Stromal cell of bone marrow (primary cell): ENCODE results near the gene OR10K2.
A peak's percentile ranks its signal among the peaks of the same experiment; 100 is the strongest.
"Not testable (repeated sequence)": the region's sequence is repeated elsewhere in the genome, so short reads cannot be mapped to it uniquely, and the experiment has no call there.

ENCODE experiments used
- DNase-seq: peaks from one replicate; pipeline ENCODE4 v3.0.0-alpha.2; 2012; ENCODE audit warnings: low read depth

Gene OR10K2, protein sequence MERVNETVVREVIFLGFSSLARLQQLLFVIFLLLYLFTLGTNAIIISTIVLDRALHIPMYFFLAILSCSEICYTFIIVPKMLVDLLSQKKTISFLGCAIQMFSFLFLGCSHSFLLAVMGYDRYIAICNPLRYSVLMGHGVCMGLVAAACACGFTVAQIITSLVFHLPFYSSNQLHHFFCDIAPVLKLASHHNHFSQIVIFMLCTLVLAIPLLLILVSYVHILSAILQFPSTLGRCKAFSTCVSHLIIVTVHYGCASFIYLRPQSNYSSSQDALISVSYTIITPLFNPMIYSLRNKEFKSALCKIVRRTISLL

DNA sequence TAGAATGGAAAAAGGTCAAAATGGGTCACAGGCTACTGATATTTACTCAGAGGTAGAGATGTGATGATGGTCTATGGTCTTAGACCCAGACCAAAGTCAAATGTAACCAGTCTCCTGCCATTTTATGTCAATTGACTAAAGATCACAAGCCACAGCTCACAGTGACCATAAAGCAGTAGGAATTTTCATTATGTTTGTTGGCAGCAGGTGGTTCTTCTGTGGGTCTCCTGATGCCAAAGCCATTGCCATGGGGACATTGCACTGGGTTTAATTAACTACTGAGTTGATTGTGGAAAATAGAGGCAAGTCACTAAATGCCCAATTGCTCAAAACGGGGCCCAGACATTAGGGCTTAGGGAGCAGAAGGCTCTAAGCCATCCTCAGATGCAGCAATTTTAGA lies at the start of gene OR10K2:
TSS of gene OR10K2 (minus strand) at position 101 of the 400 bp plus-strand sequence. CDS start 5,371 bp downstream, outside the sequence.
- no peak for DNase-seq

DNA sequence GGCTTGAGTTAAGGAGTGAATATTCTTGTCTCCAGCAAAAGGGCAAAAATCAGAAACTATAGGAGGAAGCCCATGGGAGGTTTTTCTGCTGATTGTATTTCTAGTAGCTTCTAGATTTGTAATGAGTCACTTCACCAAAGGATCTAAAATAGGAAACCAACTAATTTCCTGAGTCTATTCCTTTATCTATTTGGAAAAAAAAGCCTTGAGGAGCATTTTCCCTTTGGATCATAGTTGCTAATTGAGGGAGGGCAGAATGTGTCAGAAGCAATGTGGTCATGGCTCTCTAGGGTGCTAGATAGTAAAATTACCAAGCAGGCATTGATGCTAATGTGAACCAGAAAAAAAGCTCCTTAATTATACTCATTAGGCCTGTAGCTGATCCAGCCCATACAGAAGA lies 45.9 kb upstream of the OR10K2 start, which contains the start of gene OR10R2:
TSS of gene OR10R2 (plus strand) at position 301 of the 400 bp plus-strand sequence. CDS start 106 bp downstream, outside the sequence.
- no peak for DNase-seq

DNA sequence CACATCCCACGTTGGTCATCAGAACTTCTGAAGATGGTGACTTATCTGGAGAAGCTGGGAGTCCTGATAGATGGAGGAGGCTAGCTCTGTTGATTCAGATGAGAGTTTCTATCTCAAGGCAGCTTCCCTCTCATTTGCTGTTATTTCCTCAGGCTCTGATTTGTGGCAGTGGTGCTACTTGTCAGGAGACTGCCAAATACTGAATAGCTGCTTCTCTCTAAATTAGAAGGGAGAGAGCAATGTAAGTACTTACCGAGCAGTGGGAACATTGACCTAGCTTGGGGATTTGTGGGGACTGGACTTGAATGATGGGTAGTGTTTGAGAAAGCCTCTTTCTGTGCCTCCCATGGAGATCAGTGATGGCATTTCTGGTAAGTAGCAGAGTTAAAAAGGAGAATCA lies 35.5 kb upstream of the OR10K2 start, which contains the start of gene OR10K1:
TSS of gene OR10K1 (plus strand) at position 301 of the 400 bp plus-strand sequence. CDS start 3,728 bp downstream, outside the sequence.
- DNase-seq: no peak

DNA sequence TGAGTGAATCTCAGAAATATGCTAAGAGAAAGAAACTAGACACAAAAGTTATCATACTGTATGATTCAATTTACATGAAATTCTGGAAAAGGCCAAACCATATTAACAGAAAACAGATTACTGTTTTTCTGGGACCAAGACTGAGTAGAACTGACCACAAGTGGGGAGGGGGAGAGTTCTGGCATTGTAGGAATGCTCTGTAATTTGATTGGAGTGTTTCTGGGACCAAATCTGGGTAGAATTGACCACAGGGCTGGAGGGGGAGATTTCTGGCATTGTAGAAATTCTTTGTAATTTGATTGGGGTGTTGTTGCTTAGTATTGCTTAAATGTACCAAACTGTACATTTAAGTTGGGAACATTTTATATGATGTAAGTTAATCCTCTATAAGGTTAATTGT lies 32.2 kb upstream of the OR10K2 start:
- no peak for DNase-seq

DNA sequence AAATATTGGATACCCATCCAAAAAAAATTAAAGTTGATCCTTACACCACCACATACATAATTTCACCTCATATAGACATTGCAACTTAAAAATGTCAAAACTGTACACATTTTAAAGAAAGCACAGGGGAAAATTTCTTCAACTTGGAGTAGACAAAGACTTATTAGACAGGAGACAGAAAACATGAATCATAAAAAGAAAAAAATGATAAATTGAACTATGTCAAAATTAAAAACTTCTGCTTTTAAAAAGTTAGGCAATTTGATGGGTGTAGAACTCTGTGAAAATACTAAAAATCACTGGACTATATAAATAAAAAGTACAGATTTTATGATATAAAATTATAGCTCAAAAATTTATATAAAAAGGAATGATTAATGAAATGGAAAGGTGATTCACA lies 31.2 kb upstream of the OR10K2 start:
- DNase-seq: no peak

DNA sequence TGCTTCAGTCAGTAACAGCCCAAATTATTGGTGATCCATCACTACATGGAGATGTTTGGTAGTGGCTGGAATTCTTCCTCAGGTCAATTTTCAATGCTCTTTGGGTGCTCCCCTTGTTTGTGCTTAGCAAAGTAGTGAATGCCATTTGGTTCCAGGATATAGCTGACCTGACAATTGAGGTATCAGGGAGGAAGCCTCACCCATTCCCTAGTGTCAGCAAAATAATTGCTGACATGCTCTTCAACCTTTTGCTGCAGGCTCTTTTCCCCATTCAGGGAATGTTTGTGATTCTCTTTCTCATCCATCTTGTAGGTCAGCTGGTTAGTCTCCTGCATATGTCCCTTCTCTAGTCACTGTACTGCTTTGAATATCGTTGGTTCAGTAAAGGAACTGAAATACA lies 28.5 kb upstream of the OR10K2 start:
- no peak for DNase-seq

DNA sequence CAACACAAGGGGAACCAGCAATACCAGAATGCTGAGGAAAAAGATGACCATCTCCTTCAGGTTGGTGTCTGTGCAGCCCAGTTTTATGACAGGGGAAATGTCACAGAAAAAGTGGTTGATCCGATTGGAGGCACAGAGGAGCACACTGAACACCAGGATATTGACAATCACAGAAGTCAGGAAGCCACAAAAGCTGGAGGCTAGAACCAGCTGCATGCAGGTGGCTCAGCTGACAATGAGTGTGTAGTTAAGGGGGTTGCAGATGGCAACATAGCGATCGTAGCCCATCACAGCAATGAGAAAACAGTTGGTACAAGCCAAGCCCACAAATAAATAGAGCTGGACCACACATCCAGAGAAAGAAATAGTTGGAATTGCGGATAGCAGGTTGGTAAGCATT lies 19.3 kb upstream of the OR10K2 start:
- no peak for DNase-seq

DNA sequence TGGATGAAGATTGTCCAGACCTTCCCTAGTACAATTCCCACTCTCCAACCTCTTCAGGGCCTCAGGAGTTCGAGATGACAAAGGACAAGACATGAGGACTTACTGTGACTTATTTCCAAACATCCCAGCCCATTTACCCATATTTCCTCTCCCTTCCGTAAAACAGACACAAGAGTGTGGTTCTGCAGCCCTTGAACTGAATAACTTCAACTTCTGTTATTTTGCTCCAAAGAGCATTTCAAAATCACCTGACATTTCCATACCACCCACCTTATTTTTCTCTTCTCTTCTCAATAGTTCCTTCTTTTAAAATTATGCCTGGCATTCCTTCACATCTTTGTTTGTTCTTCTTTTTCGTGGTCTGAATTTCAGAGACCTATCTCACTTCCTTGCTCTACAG lies 8.7 kb upstream of the OR10K2 start:
- DNase-seq: no peak

DNA sequence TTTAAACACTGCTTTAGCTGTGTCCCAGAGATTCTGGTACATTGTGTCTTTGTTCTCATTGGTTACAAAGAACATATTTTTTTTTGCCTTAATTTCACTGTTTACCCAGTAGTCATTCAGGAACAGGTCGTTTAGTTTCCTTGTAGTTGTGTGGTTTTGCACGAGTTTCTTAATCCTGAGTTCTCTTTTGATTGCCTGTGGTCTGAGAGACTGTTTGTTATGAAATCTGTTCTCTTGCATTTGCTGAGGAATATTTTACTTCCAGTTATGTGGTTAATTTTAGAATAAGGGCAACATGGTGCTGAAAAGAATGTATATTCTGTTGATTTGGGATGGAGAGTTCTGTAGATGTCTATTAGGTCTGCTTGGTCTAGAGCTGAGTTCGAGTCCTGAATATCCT lies 4.1 kb upstream of the OR10K2 start:
- DNase-seq: not testable (repeated sequence)

DNA sequence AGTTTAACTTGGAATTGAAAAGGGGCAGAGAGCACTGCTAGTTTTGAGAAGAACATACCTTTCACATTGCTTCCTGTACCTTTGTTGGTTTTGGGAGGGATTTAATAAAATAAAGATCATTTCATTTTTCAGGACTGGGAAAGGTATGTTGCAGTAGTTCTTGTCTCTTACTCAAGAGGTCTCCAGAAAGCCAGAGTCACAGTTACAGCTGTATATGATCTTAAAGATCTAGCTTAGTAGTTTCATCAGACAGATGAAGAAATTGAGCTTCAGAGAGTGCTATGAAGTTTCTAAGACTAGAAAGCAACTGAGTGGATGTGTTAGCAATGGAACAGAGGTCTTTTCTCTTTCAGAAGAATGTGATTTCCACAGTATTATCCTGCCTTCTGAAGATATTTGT lies 1.0 kb downstream of the OR10K2 start:
- no peak for DNase-seq

DNA sequence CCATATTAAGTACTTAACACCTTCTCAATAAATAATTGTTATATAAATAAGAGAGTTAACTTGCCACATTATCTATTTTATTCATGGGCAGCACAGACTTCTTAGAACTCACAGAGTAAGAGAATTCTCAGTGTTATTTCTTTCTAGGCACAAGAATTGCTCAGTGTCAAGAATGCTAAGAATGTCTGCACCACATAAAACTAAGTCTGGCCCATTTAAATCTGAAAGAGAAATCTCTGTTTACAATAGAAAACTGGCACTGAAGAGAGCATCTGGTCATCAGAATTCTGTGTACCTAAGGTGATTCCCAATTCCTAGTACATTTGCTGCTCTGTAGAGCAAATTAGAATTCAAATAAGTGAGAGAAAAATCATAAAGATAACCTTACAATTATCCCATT lies 3.8 kb downstream of the OR10K2 start:
- no peak for DNase-seq

DNA sequence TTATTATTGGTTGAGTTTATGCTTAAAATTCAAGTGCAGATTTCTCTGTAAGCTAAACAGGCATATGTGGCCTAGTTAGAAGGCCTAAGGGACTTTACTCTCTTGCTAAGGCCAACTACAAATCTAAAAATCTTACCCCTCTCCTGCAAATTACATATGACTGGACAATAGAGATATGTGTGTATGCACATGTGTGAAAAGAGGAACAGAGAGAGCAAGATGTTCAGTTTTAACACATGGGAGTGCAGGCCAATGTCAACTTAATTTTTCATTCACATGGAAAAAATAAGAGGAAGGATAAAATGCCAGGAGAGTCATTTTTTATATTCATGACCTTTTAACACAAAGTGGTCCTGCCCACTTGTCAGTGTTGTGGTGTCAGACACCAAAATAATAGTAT lies 8.5 kb downstream of the OR10K2 start:
- no peak for DNase-seq

DNA sequence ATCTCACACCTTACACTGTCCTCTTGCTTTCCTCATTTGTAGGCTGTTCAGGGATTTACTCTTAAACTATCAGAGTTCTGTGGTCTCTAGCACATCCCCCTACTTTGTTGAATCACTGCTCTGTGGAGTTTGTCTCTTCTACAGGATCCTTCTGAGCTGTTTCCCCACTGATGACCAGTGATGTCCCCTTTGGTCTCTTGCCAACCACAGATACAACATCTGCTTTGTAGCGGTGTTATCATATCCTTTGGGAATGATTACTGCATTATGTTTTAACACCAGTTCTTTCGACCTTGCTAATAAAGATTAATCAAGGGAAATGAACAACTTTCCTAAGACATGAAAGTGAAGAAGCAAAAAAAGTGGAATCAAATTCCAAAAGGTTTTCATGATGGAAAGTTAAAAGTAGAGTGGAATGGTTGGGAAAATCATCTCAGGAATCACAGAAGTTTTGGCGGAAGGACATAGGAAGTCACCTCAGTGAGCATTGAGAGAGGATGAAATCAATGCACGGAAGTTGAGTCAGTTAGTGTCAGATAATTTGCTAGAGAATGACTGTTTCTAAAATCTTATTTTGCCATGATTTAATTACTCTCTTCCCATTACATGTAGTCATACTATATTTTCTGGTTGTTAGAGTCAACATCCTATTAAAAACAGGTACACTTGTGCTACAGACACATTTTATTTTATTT lies 11.2 kb downstream of the OR10K2 start:
- no peak for DNase-seq

DNA sequence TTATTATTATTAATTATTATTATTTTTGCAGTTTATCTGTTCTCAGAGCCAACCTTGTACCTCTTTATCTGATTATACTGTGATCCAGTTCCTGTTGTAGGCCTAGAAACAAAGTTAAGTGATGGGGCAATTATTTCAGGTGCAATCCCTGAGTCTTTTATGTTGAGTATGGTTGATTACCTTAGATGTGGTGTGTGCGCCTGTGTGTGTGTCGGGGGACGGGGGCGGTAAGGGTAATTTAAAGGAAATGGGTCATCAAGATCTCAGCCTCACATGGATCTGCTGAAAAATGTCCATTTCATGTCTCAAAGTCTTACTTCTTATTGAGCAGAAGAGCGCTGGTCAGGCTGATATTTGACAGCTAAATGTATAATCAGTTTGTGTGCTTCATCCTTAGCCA lies 18.9 kb downstream of the OR10K2 start:
- no peak for DNase-seq

DNA sequence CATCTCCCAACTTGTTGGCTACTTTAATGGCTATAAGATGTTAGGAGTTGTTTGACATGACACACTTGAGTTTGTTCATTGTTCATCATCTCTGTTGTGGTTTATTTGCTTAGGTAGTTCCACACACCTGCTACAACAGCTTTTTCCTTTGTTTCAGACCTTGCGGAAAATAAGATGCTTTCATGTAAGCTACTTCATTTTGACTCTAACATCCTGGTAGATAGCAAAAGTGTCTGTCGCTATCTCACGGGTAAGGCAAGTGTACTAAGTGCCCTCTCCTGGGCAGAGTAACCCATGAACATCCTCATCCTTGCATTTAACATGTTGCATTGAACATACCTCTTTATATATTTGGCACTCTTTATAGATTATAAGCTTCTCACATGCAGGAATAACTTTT lies 25.2 kb downstream of the OR10K2 start:
- no peak for DNase-seq

DNA sequence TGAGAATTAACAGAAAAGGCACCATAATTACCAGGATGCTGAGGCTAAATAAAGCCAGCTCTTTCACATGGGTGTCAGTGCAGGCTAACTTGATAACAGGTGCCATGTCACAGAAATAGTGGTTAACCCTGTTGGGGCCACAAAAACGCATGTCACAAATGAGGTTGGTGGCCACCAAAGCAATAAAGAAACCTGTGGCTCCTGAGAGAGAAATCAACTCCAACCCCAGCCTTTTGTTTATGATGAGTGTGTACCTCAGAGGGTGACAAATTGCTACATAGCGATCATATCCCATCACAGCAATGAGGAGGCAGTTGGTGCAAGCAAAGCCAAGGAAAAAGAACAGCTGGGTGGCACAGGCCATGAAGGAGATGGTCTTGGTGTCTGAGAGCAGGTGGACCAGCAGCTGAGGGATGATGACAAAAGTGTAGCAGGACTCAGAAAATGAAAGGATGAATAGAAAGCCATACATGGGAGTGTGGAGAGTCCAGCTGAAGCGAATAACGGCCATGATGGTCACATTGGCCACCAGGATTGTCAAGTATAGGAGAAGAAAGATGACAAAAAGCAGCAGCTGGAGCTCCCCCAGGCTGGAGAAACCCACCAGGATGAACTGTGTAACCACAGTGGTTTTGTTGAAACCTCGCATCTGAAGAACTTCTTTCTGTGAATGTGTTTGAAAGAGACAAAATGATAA lies 27.1 kb downstream of the OR10K2 start, which contains the start of gene OR10T2:
TSS of gene OR10T2 (minus strand) at position 649 of the 697 bp plus-strand sequence. CDS start at position 649, 0 bp downstream.
- no peak for DNase-seq

DNA sequence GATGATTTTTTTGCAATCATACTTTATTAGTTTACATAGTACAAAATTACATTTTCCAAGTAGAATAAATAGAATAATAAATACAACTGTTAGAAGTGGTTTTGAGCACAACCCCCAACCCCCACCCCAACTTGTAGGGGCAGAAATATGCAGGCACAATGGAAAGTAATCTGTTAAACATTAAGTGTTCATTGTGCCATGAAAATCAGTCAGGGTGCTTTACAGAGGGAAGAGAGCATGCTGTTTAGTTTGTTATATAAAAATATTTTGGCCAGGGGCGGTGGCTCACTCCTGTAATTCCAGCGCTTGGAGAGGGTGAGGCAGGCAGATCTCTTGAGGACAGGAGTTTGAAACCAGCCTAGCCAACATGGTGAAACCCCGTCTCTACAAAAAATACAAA lies 29.4 kb downstream of the OR10K2 start:
- DNase-seq: no peak

DNA sequence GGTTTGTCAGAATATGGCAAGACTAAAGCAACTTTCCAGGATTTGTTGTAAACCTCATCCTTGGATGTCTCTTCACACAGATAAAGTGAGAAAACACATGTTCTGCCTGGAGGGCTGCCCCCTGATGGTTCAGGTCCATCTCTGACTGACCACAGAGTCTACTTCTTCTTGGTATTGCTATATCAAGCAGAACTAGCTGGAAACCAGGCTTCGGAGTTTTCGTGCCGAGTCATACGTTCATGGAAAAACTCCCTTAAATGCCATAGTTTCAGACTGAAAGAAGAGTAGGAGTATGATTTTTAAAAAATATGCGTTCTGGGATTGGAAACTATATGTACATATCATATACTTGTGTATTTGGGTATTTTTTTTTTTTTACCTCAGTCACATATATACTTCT lies 32.6 kb downstream of the OR10K2 start:
- DNase-seq: no peak

DNA sequence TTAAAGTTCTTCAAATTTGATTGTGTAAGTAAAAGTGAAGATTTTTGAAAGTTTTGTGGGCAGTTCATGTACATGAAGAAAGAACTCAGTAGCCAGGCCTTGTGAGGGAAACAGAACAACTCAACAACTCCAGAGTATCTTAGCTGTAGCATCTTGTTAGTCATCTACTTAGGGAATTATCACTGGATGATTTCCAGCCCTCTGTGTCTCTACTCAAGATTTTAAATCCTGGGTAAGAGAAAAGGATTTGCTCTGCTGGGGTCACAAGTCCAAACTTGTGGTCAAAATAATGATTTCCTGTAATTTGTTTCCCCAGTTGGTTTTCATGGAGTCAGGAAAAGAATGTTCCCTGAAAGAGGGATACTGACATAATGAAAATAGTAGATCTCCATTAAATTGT lies 34.9 kb downstream of the OR10K2 start:
- DNase-seq: peak; percentile 16

DNA sequence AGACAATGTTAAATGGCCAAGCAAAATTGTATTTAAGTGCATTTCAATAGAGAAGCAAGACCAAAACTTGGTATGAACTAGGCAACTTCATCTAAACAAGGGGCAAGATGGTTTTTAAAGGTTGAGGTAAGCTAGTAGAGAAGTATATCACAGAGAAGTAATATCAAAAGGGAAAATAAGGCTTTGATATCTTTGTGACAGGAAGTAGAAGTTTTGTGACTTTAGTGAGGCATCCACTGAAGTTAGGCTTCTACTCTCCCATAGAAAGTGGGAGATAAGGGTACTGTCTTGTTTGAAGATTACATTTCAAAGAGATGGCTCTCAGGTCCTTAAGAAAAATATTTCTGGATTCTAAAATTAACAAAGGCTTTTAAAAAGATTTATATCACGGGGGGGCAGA lies 35.7 kb downstream of the OR10K2 start:
- DNase-seq: no peak

DNA sequence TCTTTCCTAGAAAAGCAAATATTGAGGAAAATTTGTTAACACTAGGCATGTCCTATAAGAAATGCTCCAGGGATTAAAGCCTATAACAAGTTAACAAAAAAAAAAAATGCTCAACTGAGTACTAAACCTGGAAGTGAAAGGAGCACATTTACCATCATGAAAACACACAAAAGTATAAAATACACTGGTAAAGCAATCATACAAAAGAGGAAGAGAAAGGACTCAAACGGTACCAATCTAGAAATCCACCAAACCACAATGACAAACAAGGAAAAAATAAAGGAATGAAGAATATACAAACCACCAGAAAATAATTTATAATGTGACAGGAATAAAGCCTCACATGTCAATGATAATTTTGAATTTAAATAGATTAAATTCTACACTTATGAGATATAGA lies 51.2 kb downstream of the OR10K2 start:
- no peak for DNase-seq

DNA sequence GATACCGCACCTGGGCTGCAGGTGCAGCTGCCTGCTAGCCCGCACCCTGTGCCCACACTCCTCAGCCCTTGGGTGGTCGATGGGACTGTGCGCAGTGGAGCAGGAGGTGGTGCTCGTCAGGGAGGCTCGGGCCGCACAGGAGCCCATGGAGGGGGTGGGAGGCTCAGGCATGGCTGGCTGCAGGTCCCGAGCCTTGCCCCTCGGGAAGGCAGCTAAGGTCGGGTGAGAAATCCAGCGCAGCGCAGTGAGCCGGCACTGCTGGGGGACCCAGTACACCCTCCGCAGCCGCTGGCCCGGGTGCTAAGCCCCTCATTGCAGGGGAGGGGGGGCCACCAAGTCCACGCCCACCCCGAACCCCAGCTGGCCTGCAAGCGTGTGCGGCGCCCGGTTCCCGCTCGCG lies 51.9 kb downstream of the OR10K2 start:
- DNase-seq: not testable (repeated sequence)
